Putamen (tissue), 1 donor: ENCODE measurements around the gene ATG16L2.

Experiments used
- DNase-seq: peaks from one replicate; pipeline ENCODE4 v3.0.0-alpha.2; 2016; ENCODE audit warnings: low spot score

The ATG16L2 gene

GRCh38 chr11:72814286-72815109, at the start of gene ATG16L2:
Gene ATG16L2 (plus strand): TSS chr11:72814411. CDS start chr11:72814446, 35 bp downstream.
- DNase-seq: peak; percentile 91

- DNase-seq: no peak
Observed at GRCh38 chr11:72764503-72764902, 49.7 kb upstream of the ATG16L2 start.

GRCh38 chr11:72766152-72766902, 47.9 kb upstream of the ATG16L2 start:
- DNase-seq: no peak

GRCh38 chr11:72767203-72768062, 46.8 kb upstream of the ATG16L2 start:
- no peak for DNase-seq

- no peak for DNase-seq
Observed at GRCh38 chr11:72768581-72768980, 45.6 kb upstream of the ATG16L2 start.

GRCh38 chr11:72769680-72770079, 44.5 kb upstream of the ATG16L2 start:
- DNase-seq: no peak

GRCh38 chr11:72770799-72771198, 43.4 kb upstream of the ATG16L2 start:
- no peak for DNase-seq

GRCh38 chr11:72771507-72771906, 42.7 kb upstream of the ATG16L2 start:
- DNase-seq: no peak

- DNase-seq: no peak
Observed at GRCh38 chr11:72772059-72772458, 42.2 kb upstream of the ATG16L2 start.

- DNase-seq: peak; percentile 60
Observed at GRCh38 chr11:72773291-72773690, 40.9 kb upstream of the ATG16L2 start.

GRCh38 chr11:72773696-72774095, 40.5 kb upstream of the ATG16L2 start:
- DNase-seq: no peak

- no peak for DNase-seq
Observed at GRCh38 chr11:72774499-72774898, 39.7 kb upstream of the ATG16L2 start.

- DNase-seq: no peak
Observed at GRCh38 chr11:72775288-72776110, 38.7 kb upstream of the ATG16L2 start.

- no peak for DNase-seq
Observed at GRCh38 chr11:72776117-72776843, 37.9 kb upstream of the ATG16L2 start.

GRCh38 chr11:72776844-72777754, 37.1 kb upstream of the ATG16L2 start:
- DNase-seq: peak; percentile 87

- no peak for DNase-seq
Observed at GRCh38 chr11:72777755-72778278, 36.4 kb upstream of the ATG16L2 start.

GRCh38 chr11:72778535-72779494, 35.4 kb upstream of the ATG16L2 start:
- DNase-seq: no peak

- no peak for DNase-seq
Observed at GRCh38 chr11:72779495-72780128, 34.6 kb upstream of the ATG16L2 start.
